Astrocyte of the cerebellum (primary cell): ENCODE results near the gene PCDHGA5.
A peak's percentile ranks its signal among the peaks of the same experiment; 100 is the strongest.
"Not testable (repeated sequence)": the region's sequence is repeated elsewhere in the genome, so short reads cannot be mapped to it uniquely, and the experiment has no call there.

Source experiments
- DNase-seq: peaks from one replicate; pipeline ENCODE4 v3.0.0-alpha.2; 2011; ENCODE audit warnings: low read depth
- H3K4me3 ChIP-seq: 2 replicates; pipeline ENCODE4 v1.5.1; 2011; ENCODE audit warnings: mild to moderate bottlenecking, low read depth, low read length, moderate library complexity
- CTCF ChIP-seq: IDR thresholded peaks from 2 replicates; pipeline ENCODE4 v1.5.1; 2012; ENCODE audit warnings: low read length, low read depth, moderate library complexity, mild to moderate bottlenecking; ENCODE audit errors: missing control alignments
- in situ Hi-C: cut with HindIII; loops from 2 replicates; pipeline ENCODE4 v1.10.0; 2017; ENCODE audit warnings: low sequenced_read_pairs

Gene PCDHGA5

GRCh38 chr5:141389153-141390042, 25.4 kb downstream of the PCDHGA5 start:
- in situ Hi-C loops, result loop anchor here (5.0 kb wide), 1 partner anchor 52 kb away; the partner anchor contains the start of gene PCDHGA2
- no peak overlapping the region for H3K4me3 ChIP-seq
- no peak for TF ChIP-seq CTCF
- no peak for DNase-seq

- no peak within 1 kb of the TSS for H3K4me3 ChIP-seq
Measured at GRCh38 chr5:141392429-141393198, 28.7 kb downstream of the PCDHGA5 start, which contains the start of gene PCDHGA8. TSS of gene PCDHGA8 (plus strand) at chr5:141392633. CDS start at chr5:141392814, 181 bp downstream.

GRCh38 chr5:141393267-141393666, 29.3 kb downstream of the PCDHGA5 start:
- TF ChIP-seq CTCF, result no peak
- in situ Hi-C loops, result no loop called here
- DNase-seq, result no peak
- no peak overlapping the region for H3K4me3 ChIP-seq

More at GRCh38 chr5:141392429-141393198, 28.7 kb downstream of the PCDHGA5 start, which contains the start of gene PCDHGA8:
- DNase-seq, result no peak
- in situ Hi-C loops, result no loop called here
- TF ChIP-seq CTCF, result peak; percentile 9

GRCh38 chr5:141394401-141395187, 30.6 kb downstream of the PCDHGA5 start:
- in situ Hi-C loops, DNase-seq, H3K4me3 ChIP-seq: not testable (repeated sequence)

- peak; percentile 60 for TF ChIP-seq CTCF
- in situ Hi-C loops, DNase-seq: not testable (repeated sequence)
- H3K4me3 ChIP-seq, result peak within 1 kb of the TSS; percentile 25
Measured at GRCh38 chr5:141397756-141398551, 34.0 kb downstream of the PCDHGA5 start, which contains the start of gene PCDHGB5. TSS of gene PCDHGB5 (plus strand) at chr5:141397947. CDS start at chr5:141398128, 181 bp downstream.

- TF ChIP-seq CTCF, result no peak
- no peak for DNase-seq
- H3K4me3 ChIP-seq, result no peak overlapping the region
- in situ Hi-C loops, result no loop called here
Measured at GRCh38 chr5:141398608-141399007, 34.6 kb downstream of the PCDHGA5 start.
